8988T (cell line): ENCODE measurements around the gene IL6R.
"Not testable (repeated sequence)": the region's sequence is repeated elsewhere in the genome, so short reads cannot be mapped to it uniquely, and the experiment has no call there.

ENCODE experiments used
- DNase-seq: peaks from one replicate; pipeline ENCODE4 v3.0.0; 2011

The IL6R gene

DNA sequence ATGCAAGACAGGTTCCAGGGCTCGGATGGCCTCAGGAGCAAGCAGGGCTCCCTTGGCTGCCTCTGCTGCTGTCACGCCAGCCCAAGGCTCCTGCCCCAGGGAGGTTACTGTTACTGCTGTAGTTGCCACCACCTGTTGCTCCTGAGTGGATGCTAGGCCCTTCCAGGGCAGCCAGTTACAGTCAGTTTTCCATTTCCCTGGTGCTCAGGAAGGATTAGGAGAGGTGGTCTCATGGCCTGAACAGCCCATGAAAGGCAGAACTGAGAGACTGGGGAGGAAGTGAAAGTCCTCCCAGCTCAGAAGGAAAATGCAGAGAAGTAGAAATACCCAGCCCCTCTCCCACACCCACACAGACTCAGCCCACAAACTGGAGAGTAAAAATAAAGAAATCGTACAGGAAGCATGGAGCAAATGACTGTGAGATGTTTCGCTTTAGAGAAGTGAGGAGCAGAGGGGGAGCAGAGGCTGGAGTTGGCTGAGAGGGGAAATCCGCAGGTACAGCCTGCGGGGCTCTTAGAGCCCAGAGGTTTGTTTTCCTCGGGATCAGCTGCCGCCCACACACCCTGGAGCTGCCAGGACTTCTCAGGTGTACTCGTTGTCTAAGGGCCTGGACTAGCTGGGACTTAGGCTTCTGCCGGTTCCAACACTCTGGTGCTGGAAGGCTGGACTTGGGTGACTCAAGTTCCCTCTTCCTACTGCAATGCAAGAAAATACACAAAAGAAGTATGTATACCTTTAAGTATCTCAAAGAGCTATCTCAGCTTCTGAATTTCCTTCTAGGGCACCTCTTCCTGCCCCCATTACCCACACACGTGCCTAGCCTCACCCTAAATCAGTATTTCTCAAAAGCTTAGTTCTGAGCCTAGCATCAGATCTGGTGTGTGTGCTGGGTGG, 2.3 kb downstream of the IL6R start:
- DNase-seq: no peak

DNA sequence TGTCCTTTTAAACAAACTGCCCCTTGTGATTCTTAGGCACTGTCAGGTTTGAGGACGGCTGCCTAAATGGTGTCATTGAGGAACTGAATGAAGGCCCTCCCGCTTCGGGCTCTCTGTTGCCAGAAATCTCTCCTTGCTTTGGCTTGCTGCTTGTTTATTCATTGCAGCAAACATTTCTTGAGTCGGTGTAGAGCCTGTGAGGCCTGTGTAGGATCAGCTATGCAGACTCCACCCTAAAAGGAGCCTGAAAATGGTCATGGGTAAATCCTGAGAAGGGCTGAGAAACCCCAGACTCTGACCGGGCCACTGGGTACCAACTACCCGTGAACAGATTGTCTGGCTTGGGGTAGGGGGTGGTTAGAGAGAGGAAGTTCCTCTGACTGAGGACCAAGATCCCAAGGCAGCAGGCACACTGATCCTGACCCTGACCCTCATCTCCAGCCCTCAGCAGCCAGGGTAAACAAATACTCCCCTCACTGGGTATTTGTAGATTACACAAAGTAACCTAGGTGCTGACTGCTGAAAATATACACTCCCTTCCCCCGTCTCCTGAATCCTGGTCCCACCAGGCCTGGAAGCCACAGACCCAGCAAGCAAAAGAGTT, 3.1 kb downstream of the IL6R start:
- no peak for DNase-seq

DNA sequence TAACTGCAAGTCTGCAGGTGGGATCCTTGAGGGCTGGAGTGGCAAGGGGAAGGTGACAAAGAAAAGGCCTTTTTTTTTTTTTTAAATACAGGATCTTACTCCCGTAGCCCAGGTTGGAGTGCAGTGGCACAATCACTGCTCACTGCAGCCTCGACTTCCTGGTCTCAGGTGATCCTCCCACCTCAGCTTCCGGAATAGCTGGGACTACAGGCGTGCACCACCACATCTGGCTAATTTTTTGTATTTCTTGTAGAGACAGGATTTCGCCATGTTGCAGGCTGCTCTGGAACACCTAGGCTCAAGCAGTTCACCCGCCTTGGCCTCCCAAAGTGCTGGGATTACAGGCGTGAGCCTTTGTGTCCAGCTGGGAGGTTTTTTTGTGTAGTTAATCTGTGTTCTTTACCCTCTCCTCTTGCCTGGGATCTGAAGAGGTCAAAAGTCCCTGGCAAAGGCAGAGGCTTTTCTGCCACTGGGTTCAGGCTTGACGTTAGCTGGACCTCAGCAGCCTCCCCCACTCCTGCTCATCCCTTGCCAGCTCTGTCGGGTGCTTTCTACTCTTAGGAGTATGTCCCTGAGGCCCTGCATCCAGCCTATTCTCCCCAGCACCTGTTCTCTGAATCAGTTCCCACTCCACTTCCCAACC, 5.2 kb downstream of the IL6R start:
- DNase-seq: no peak

DNA sequence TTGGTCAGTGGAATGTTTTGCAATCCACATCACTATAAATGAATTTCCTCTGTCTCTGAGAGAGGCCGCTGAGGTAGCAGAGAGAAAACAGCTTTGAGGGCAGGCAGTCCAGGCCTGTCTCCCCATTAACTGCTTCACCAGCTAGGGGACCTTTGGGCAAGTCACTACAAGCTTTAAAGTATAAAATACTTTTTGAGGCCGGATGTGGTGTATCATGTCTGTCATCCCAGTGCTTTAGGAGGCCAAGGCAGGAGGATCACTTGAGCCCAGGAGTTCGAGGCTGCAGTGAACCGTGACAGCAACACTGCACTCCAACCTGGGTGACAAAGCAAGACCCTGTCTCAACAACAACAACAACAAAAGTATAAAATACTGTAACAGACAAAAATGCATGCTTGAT, 6.4 kb downstream of the IL6R start:
- DNase-seq: no peak

DNA sequence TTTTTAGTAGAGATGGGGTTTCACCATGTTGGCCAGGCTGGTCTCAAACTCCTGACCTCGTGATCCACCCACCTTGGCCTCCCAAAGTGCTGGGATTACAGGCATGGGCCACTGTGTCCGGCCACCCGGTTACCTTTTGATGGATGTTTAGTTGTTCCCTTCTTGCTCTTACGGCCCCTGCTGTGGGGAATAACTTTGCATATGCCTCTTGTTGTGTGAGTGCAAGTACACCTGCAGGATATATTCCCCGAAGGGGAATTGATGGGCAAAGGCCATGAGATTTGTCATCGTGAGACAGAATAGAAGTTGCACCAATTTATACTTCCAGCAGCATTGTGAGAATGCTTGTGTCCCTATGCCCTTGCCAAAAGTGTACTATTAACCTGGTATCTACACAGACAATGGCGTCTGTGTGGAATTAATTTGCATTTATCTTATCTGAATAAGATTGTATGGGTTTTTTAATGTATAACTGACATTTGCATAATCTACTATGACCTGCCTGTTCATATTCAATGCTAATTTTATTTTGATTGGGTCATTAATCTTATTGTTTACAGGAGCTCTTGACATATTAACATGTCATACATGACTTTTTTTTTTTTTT, 8.1 kb downstream of the IL6R start:
- no peak for DNase-seq

DNA sequence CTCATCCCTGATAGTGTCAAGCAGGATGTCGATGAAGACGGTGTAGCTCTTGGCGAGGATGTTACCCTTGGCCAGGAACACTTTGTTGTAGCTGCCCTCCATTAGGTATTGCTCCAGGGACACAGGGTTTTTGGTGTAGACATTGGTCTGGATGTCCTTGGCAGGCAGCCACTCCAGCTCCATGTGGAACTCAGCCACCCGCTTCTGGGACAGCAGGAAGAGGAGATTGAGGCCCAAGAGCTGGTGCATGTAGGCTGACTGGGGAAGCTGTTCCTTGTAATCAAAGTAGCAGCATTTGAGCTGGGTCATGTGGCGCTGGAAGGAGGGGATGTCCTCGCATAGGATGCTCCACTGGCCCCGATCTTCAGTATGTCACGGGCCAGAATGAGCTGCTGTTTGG, 9.5 kb downstream of the IL6R start:
- DNase-seq: no peak

DNA sequence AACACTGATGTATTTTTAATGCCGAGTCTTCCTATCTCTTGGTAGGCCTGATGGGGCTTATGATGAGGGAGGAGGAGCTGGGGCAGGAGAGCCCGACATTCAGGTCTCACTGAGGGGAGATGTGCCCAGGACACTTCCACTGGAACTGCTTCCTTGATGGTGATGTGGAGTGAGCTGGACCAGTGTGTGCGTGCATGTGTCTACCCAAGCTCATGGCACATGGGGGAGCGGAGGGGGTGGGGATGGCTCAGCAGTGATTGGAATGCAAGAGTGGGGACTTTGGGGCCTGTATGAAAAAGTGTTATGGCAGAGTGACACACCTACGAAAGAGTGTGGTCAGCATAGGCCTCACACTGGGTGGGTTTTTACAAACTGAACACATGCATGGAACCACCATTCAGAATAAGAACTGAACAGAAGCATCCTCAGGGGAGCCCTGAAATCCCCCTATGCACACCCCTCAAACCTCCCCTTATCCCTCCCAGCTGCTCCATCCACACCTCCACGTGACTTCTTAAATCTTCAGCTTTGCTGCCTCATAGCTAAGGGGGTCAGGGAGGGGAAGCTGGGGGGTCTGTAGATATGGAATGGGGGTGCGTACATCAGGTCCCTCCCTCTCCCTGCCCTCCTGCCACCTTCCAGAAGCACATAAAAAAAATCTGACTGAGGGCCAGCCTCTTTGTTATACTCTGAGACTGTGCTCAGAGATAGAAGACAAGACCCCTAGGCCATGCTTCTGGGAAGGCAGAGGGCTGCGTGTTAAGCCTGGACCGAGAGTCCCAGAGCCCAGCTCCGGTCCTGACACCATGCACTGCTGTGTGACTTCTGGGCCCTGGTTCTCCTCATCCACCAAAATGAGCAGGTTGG, 11.6 kb downstream of the IL6R start:
- DNase-seq: no peak

DNA sequence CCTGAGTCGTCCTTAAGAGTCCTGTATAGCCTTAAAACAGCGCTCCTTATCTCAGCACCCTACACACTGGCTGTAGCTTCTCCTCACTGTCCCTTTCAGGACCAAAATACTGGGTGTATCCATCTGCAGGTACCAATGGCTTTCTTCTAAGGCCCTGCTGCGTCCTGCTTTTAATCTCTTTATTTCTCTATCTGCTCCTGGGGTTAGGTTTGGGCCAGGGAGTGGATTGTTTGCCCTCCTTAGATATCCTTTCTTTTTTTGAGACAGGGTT, 12.1 kb downstream of the IL6R start:
- no peak for DNase-seq

DNA sequence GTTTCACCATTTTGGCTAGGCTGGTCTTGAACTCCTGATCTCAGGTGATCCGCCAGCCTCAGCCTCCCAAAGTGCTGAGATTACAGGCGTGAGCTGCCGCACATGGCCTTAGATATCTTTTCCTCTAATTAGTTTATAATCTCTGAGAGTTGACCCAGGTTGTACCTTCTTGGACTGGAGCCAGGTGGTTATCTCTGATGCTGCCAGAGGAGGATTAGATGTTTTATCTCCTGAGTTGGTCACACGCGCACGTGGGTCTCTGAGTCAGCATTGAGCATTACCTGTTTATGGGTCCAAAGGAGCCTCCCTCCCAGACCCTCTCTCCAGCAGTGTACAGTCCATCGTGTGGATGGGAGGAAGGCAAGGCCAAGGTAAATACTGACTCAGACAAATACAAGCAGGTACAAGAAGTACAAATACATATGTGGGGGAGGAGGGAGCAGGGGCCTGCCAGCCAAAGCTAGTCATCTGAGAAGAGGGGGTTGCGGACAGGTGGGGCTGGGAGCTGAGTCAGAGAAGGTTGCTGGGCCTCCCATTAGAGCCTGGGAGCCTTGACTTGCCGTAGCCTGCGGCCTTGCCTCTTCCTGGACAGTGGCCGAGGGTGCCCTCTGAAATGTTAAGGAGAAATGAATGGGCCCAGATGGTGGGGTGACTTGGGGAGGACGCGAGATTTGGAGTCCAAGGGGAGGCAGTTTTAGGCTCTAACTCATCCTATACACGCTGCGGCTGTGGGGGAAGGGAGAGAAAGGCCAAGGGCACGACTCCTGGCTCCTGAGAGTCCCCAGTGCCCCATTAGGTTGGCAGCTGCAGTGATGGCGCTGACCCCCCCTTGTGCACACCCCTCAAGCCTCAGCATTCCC, 13.1 kb downstream of the IL6R start:
- no peak for DNase-seq

DNA sequence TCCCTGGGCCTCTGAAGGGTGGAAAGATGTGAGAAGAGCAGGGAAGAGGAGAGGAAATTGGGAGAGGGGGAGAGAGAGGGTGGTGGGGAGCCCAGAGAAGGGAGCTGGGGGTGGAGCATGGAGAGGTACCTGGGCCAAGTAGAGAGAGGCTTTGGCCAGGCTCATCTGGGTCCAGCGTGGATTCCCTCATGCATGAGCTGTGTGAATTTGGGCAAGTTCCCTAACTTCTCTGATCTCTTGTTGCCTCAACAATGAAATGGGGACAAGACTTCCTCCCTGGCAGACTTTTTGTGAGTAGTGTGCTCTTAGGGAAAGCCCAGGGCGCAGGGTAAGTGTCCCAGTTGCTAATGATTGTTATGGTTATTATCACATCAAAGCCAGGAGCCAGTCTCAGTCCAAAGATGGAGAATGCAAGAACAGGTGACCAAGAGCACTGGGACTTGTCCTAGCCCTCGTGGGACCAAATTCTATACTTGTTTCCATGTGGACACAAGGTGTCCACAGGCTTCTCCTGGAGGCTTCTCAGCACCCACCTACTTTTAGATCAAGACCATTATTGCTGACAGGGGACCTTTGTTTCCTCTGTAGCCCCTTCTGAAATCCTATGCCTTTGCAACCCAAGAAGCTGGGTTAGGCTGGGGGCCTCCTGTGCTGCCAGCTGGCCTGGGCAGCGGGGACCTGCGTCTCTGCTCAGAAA, 13.9 kb downstream of the IL6R start:
- DNase-seq: no peak

DNA sequence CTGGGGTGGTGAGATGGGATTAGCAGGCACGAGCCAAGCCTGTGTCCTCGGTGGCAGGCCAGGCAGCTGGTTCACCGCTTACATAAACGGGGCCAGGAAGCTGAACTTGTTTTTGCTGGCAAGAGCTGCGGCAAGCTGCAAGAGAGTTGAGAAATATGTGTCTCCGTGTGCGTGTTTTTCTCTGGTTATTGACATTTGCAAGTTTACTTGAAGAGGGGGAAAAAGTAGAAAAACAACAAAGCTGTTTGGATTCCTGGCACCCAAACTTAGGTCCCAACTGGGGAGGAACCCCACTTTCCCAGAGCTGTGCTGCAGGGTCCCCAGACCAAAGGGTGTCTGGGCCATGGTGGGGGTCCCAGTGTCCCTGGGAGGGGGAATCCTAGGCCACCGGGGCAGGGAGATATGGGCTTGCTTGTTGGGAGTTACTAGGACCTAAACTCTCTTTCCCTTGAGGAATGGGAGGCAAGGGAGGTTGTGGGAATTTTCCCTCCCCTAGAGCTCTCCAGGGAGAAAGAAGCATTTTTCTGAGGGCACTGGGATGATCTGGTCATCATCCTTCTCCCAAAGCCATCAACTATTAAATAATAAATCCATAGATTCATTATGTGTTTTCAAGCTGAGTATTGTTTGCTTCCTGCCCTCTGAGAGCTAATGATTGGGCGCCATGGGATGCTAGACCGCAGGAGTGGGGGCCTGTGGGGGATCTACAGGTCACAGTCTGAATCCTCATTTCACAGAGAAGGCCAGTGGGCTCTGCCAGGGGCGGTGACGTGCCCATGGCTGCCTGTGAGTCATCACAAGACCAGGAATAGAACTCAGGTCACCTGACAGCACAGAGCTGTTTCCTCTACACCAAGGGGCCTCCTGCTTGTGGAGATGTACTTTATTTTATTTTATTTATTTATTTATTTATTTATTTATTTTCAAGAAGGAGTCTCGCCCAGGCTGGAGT, 14.8 kb downstream of the IL6R start:
- DNase-seq: no peak

DNA sequence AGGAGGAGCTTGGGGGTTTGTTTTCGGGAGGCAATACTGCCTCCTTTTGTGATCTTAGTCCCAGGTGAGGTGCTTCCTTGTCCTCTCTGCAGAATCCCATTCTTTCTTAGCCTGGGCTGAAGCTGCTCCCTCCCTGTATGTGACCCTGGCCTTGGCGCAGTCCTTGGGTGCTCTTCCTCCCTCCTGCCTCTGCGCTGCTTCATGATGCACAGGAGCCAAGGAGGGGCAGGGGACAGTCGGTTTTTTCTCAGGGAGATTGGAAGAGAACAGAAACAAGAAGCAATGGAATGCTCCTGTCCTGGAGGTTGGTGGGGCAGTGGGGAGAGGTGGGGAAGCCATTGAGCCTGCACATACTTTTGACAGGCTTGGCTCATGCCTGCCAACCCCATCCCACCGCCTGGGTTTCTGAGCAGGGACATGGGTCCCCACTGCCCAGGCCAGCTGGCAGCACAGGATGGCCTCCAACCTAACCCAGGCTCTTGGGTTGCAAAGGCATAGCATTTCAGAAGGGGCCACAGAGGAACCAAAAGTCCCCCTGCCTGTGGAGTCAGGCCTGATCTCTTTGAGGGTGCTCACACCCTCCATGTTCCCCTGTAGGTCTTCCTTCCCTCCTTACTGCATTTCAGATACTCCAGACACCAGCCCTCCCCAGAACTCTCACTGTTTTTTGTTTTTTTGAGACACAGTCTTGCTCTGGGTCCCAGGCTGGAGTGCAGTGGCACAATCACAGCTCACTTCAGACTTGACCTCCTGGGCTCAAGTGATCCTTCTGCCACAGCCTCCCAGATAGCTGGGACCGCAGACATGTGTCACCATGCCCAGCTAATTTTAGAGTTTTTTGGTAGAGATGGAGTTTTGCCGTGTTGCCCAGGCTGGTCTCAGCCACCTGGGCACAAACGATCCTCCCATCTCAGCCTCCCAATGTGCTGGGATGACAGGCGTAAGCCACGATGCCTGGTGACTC, 16.1 kb downstream of the IL6R start:
- DNase-seq: no peak

DNA sequence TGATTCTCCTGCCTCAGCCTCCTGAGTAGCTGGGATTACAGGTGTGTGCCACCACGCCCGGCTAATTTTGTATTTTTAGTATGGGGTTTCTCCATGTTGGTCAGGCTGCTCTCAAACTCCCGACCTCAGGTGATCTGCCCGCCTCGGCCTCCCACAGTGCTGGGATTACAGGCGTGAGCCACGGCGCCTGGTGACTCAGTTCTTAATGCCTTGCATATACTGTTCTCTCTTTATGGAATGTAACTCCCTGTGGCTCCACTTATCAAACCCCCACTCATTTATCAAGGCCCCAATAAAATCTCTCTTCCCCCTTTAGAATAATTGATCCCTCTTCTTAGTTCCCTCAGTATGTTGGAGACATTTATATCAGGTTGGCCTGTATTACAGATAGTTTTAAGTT, 16.9 kb downstream of the IL6R start:
- DNase-seq: not testable (repeated sequence)

DNA sequence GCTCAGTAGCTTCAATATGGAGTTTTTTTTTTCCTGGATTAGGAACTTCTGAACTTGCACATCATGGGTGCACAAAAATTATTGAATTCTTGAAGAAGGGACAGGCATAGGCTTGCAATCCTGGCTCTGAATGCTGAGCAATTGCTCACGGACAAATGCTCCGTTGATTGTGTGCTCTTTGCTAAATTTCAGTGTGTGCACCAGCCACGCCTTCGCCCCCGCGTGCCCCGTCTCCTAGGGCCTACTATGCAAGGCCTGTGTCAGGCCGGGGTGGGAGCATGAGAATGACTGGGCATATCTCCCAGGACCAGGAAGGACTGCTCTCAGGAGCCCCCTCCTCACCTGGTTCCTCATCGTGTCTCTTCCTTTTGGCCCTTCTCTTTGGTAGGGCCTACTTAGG, 17.4 kb downstream of the IL6R start:
- no peak for DNase-seq

DNA sequence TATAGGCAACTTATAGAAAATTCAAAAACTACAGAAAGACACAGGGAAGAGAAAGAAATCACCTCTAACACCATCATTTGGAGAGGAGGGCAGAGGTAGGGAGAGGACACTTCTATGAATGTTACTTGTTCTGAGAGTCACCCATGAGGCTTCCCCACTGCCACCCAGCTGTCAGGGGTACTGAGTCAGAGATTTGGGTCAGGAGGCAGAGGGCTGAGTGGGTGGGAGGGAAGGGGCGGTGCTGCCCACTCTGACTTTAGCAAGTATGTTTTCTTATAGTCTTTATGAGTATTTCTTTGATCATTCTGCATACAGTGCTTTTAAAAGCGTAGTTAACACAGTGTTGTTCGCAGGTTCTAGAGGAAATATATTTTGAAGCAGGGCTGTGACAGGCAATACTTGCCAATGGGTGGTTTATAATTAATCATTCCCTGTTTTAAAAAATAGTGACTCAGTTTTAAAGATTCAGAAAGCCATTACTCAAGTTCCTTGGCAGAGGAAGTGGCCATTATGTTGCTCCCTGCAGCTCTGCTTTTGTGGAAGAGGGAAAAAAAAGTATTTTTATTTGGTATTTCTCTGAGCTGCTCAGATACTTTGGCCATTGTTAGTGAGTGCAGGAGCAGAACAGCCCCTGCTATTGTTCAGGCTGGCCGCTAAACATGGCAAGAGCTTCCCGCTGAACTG, 18.3 kb downstream of the IL6R start:
- no peak for DNase-seq

DNA sequence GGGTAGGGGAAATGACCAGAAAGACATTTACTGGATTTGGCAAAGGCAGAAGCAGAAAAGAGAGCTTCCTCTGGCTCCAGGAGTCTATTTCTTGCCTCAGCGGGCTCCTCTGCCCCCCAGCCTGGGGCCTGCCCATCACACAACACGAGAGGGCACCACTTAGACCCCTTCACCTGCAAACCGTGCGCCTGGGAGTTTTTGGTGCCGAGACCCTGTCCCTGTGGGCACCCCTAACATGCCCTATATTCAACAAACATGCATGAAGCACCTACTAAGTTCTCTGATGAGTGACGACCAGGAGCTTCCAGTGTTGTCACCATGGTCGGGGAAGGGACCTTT, 18.8 kb downstream of the IL6R start:
- no peak for DNase-seq

DNA sequence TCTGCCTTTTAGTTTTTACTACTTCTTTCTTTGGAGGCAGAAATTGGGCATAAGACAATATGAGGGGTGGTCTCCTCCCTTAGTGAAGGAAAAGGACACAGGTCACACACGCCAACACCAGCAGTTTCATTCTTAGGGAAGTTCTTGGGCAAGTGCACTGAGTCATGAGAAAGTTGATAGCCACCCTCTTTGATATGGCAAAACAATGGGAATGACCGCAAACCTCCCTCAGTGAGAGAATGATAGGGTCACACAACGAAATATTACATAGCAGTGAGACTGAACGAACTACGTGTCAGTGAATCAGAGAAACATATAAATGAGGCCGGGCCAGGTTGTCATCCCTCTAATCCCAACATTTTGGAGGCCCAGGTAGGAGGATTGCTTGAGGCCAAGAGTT, 20.0 kb downstream of the IL6R start:
- no peak for DNase-seq
